NT2/D1 (cell line): ENCODE measurements around the gene FLRT2.

Source experiments
- SUZ12 ChIP-seq: IDR thresholded peaks from 2 replicates; pipeline ENCODE4 v1.6.1; 2011; ENCODE audit not compliant: insufficient read length, insufficient read depth; ENCODE audit errors: extremely low read depth
- YY1 ChIP-seq: IDR thresholded peaks from 2 replicates; pipeline ENCODE4 v1.6.1; 2011; ENCODE audit not compliant: insufficient read length, insufficient read depth
- ZNF274 ChIP-seq: IDR thresholded peaks from 2 replicates; pipeline ENCODE4 v1.6.1; 2011; ENCODE audit warnings: mild to moderate bottlenecking, low read depth, low read length

- TF ChIP-seq ZNF274 = no peak
- TF ChIP-seq YY1 = no peak
- no peak for TF ChIP-seq SUZ12
Observed at GRCh38 chr14:85622986-85623685, 93.2 kb downstream of the FLRT2 start.
